Thyroid gland (tissue), 4 donors: Measurements from ENCODE around the gene LAMA3. TPM values are rescaled to one million over a fixed set of nuclear protein-coding genes. Genes with fewer than 3 reads are reported as not detected.

Source experiments
- DNase-seq, 2 donors: peaks; one replicate each; pipeline ENCODE4 v3.0.0-alpha.2; 2019
- H3K27ac ChIP-seq, 3 donors: fragments of 200-600 bp; sonication (generic); 1 replicate in 2 of 3; 2 replicates in 1 of 3; pipeline ENCODE4 v1.5.1; 2016 to 2019; ENCODE audit warnings: mild to moderate bottlenecking in 1 of 3, moderate library complexity in 1 of 3
- H3K27me3 ChIP-seq: fragments of 200-600 bp; sonication (generic); one replicate; pipeline ENCODE4 v1.5.1; 2019
- H3K36me3 ChIP-seq, 2 donors: fragments of 200-600 bp; sonication (generic); one replicate each; pipeline ENCODE4 v1.5.1; 2016 to 2019
- H3K4me1 ChIP-seq, 2 donors: fragments of 200-600 bp; sonication (generic); one replicate each; pipeline ENCODE4 v1.5.1; 2017 to 2019
- H3K4me3 ChIP-seq, 3 donors: fragments of 200-600 bp; sonication (generic); replicated peaks in 1 of 3; 1 replicate in 2 of 3; 2 replicates in 1 of 3; pipeline ENCODE4 v1.5.1; 2016; ENCODE audit warnings: mild to moderate bottlenecking in 1 of 3
- H3K9me3 ChIP-seq: fragments of 200-600 bp; sonication (generic); one replicate; pipeline ENCODE4 v1.5.1; 2017
- POLR2A ChIP-seq, 2 donors: fragments of 450-650 bp; IDR thresholded peaks; one replicate each; pipeline ENCODE4 v1.6.1; 2017; ENCODE audit warnings: antibody characterized with exemption in 2 of 2, mild to moderate bottlenecking in 2 of 2, moderate library complexity in 1 of 2
- WGBS, 2 donors: methylation state at CpG; one replicate each; pipeline ENCODE4 v1.1.5; 2017; 5-methylcytosine and 5-hydroxymethylcytosine counted together
- intact Hi-C: fragments of 100-400 bp; cut with DNase I; formaldehyde crosslinking; loops from one replicate; pipeline ENCODE4 v1.15.1; 2023
- total RNA-seq, 4 donors: library from RNA; depleted of rRNA; stranded (reverse); fragments of >200 nt; gene quantifications; one replicate each; pipeline ENCODE4 v1.2.3, GENCODE V29; 2016
- TF ChIP-seq, protein P1 (sequence below), 6 experiments: fragments of 200-600 bp in 3 of 6; fragments of 450-650 bp in 3 of 6; sonication (generic) in 3 of 6; IDR thresholded peaks; one replicate each; pipeline ENCODE4 v1.5.1; 2016 to 2019; ENCODE audit warnings: antibody characterized with exemption in 6 of 6, mild to moderate bottlenecking in 2 of 6, inconsistent platforms in 1 of 6, moderate library complexity in 1 of 6

The LAMA3 gene
- total RNA-seq, 4 donors from 2014 or later = 7.5 to 12.1 (median 8.9) TPM

DNA sequence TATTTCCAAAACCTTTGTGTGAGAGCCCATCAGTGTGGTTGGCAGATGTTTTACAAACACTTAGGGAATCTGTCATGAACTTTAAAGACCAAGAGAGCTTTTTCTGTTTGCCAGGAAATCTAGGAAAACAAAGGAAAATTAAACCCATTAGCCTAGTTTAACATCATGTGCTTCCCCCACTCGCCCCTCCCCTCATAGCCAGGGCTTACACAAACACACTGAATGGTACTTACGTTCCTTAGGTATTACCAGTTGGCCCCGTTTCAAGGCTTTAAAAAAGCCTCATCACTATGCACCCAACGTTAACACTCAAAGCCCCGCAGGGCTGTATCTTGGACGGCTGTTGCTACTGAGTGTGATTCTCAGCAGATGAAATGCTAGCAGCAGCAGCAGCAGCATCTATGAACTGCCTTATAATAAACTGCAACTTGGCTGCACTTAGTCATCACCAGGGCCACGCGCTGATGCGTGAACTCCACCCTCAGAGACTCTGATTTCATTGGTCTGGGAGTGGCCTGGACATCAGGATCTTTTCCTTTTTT lies 305.2 kb downstream of the LAMA3 start:
- Histone ChIP-seq H3K27me3 (no peaks in the 10 kb centered on the region), H3K4me3 (no peak overlapping the region), H3K4me1 (peaks cover 13 to 32% of the 10 kb centered on the region in 2 donors), H3K27ac (peak overlapping the region; percentile 11 to 68 (median 53)), H3K9me3 (no peaks in the 10 kb centered on the region), H3K36me3 (no peaks in the 10 kb centered on the region)
- TF ChIP-seq, protein P1, sequence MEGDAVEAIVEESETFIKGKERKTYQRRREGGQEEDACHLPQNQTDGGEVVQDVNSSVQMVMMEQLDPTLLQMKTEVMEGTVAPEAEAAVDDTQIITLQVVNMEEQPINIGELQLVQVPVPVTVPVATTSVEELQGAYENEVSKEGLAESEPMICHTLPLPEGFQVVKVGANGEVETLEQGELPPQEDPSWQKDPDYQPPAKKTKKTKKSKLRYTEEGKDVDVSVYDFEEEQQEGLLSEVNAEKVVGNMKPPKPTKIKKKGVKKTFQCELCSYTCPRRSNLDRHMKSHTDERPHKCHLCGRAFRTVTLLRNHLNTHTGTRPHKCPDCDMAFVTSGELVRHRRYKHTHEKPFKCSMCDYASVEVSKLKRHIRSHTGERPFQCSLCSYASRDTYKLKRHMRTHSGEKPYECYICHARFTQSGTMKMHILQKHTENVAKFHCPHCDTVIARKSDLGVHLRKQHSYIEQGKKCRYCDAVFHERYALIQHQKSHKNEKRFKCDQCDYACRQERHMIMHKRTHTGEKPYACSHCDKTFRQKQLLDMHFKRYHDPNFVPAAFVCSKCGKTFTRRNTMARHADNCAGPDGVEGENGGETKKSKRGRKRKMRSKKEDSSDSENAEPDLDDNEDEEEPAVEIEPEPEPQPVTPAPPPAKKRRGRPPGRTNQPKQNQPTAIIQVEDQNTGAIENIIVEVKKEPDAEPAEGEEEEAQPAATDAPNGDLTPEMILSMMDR (IDR thresholded peaks at IDR 0.05) = no peak
- peak in 1 of 2 donors; percentile 11 for TF ChIP-seq POLR2A (IDR thresholded peaks at IDR 0.05)
- peak; percentile 87 to 92 for DNase-seq
- intact Hi-C loops = no loop called here
- WGBS, 2 donors = 4 to 8% methylated on average over 9 of the region's 9 CpGs

DNA sequence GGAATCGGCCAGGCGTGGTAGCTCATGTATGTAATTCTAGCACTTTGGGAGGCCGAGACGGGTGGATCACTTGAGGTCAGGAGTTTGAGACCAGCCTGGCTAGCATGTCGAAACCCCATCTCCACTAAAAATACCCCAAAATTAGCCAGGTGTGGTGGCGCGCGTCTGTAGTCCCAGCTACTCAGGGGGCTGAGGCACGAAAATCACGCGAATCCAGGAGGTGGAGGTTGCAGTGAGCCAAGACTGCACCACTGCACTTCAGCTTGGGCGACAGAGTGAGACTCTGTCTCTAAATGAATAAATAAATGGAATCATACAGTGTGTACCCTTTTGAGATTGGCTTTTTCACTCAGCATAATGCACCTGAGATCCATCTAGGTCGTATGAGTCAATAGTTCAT lies 305.9 kb downstream of the LAMA3 start:
- H3K9me3 ChIP-seq = no peaks in the 10 kb centered on the region
- H3K4me1 ChIP-seq = peaks cover 13 to 32% of the 10 kb centered on the region in 2 donors
- TF ChIP-seq POLR2A (IDR thresholded peaks at IDR 0.05) = no peak
- TF ChIP-seq, protein P1 (IDR thresholded peaks at IDR 0.05) = no peak
- whole genome bisulfite sequencing, 2 donors = 41 to 58% methylated on average over 13 of the region's 13 CpGs
- no peak overlapping the region for H3K4me3 ChIP-seq
- no peaks in the 10 kb centered on the region for H3K27me3 ChIP-seq
- no peaks in the 10 kb centered on the region for H3K36me3 ChIP-seq
- H3K27ac ChIP-seq = peak overlapping the region; percentile 11 to 68 (median 53)
- peak; percentile 76 to 86 for DNase-seq
- intact Hi-C loops = no loop called here

DNA sequence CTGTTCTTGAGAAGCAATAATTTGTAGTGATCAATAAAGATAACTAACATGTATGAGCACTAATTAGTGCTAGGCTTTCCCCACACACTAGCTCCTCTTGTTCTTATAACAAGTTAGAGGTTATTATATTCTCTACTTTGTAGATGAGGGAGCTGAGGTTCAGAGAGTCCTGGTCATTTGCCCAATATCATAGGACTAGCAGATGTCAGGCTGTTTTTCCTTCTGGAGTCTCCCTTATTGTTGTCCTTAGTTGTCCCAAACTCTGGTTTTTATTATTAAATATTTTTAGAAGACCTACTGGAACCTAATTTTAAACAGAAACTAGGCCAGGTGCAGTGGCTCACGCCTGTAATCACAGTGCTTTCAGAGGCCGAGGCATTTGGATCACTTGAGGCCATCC lies 308.8 kb downstream of the LAMA3 start:
- Histone ChIP-seq H3K27me3 (no peaks in the 10 kb centered on the region), H3K4me3 (no peak overlapping the region), H3K27ac (no peak overlapping the region), H3K4me1 (peaks cover 3 to 19% of the 10 kb centered on the region in 2 donors), H3K36me3 (no peaks in the 10 kb centered on the region), H3K9me3 (no peaks in the 10 kb centered on the region)
- intact Hi-C loops = no loop called here
- no peak for DNase-seq
- TF ChIP-seq, protein P1 (IDR thresholded peaks at IDR 0.05) = no peak
- 96% methylated on average over 2 of the region's 2 CpGs for WGBS, 2 donors

DNA sequence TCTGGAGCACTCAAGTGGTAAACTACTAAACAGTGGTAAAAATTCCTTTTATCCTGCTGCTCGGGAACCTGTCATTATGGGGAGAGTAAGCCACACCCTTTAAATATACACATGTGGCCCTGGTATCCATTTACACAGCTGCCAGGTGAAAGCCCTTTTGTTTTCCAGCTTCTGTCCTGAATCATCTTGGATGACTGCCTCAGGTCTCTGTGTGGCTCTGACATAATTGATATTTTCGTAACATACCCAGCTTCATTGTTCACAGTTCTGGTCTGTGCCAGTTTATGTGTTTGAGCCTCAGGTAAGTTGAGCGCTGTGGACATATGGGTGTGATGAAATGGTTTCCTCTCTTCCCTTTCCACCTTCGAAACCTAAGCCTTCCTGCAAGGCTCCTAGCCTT lies 309.6 kb downstream of the LAMA3 start:
- Histone ChIP-seq H3K4me1 (peaks cover 1 to 15% of the 10 kb centered on the region in 2 donors), H3K27ac (no peak overlapping the region), H3K27me3 (no peaks in the 10 kb centered on the region), H3K4me3 (no peak overlapping the region), H3K9me3 (no peaks in the 10 kb centered on the region), H3K36me3 (no peaks in the 10 kb centered on the region)
- 44 to 47% methylated on average over 4 of the region's 4 CpGs for WGBS, 2 donors
- no peak for TF ChIP-seq POLR2A (IDR thresholded peaks at IDR 0.05)
- TF ChIP-seq, protein P1 (IDR thresholded peaks at IDR 0.05) = no peak
- intact Hi-C loops = no loop called here
- DNase-seq = no peak

DNA sequence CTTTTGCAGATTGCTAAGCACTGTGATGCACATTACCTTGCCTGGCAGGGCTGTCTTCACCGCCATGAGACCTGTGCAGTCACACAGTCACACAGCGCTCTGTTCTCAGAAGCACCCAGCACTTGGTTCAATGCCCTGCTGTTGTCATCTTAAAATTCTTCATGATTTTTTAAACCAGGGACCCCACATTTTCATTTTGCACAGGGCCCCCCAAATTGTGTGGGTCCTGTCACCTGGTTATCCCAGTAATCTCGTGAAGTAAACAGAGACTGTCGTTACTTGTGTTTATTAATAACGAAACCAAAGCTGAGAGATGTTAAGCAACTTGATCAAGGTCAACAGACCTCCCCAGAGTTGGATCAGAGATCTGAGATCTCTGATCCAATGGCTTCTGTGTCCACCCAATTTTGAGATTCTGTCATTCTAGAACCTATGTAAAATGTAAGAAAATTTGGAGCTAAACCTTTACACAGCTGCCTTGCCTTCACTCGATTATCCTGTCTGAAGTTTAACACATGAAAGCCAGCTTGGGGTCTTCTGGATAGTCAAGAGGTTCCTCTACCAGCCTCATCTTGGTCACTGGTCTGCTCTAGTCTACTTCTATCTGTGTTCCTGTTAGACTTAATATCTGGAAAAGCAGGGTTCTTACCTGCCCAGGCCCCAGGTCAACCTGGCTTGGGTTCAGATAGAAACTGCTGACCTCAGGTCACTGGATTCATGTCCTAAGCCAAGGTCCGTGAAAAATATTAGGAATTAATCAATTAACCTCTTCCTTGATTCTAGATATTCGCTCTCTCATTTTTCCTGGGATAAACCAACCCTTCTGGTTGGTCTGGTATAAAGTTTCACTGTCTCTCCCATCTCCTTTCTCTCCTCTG lies 311.6 kb downstream of the LAMA3 start:
- DNase-seq = no peak
- 93 to 94% methylated on average over 8 of the region's 8 CpGs for WGBS, 2 donors
- intact Hi-C loops = no loop called here
- Histone ChIP-seq H3K4me1 (no peaks in the 10 kb centered on the region), H3K27ac (no peak overlapping the region), H3K4me3 (no peak overlapping the region), H3K9me3 (no peaks in the 10 kb centered on the region), H3K27me3 (no peaks in the 10 kb centered on the region), H3K36me3 (no peaks in the 10 kb centered on the region)
- no peak for TF ChIP-seq POLR2A (IDR thresholded peaks at IDR 0.05)
- TF ChIP-seq, protein P1 (IDR thresholded peaks at IDR 0.05) = no peak
